H9 (cell line): ENCODE results near the gene KCNIP3. TPM values are rescaled to one million over a fixed set of nuclear protein-coding genes. Genes with fewer than 3 reads are reported as not detected.

ENCODE experiments used
- DNase-seq: peaks from one replicate; pipeline ENCODE4 v3.0.0-alpha.2; 2017
- H2AFZ ChIP-seq: one replicate; pipeline ENCODE4 v1.6.1; 2013; ENCODE audit warnings: mild to moderate bottlenecking, low read length, control low read depth, moderate library complexity
- H2AK5ac ChIP-seq: 2 replicates; pipeline ENCODE4 v1.6.1; 2013; ENCODE audit warnings: low read length, control low read depth, mixed read lengths; ENCODE audit not compliant: insufficient read length
- H2BK120ac ChIP-seq: one replicate; pipeline ENCODE4 v1.6.1; 2013; ENCODE audit warnings: low read depth, mild to moderate bottlenecking, low read length, control low read depth, inconsistent platforms; ENCODE audit not compliant: poor library complexity, severe bottlenecking
- H2BK12ac ChIP-seq: 2 replicates; pipeline ENCODE4 v1.6.1; 2013; ENCODE audit warnings: low read length, control low read depth, mixed read lengths, low read depth; ENCODE audit not compliant: insufficient read length
- H2BK15ac ChIP-seq: 2 replicates; pipeline ENCODE4 v1.6.1; 2013; ENCODE audit warnings: low read depth, low read length, control low read depth
- H2BK20ac ChIP-seq: one replicate; pipeline ENCODE4 v1.6.1; 2013; ENCODE audit warnings: low read depth, mild to moderate bottlenecking, low read length, control low read depth, inconsistent platforms; ENCODE audit not compliant: poor library complexity, severe bottlenecking
- H2BK5ac ChIP-seq: 2 replicates; pipeline ENCODE4 v1.6.1; 2013; ENCODE audit warnings: low read length, control low read depth, mixed read lengths; ENCODE audit not compliant: insufficient read length
- H3K14ac ChIP-seq: 2 replicates; pipeline ENCODE4 v1.6.1; 2013; ENCODE audit warnings: low read length, control low read depth; ENCODE audit not compliant: insufficient read depth
- H3K18ac ChIP-seq: 2 replicates; pipeline ENCODE4 v1.6.1; 2013; ENCODE audit warnings: low read depth, mild to moderate bottlenecking, mixed read lengths, low read length, control low read depth; ENCODE audit not compliant: insufficient read length
- H3K23ac ChIP-seq: 2 replicates; pipeline ENCODE4 v1.6.1; 2013; ENCODE audit warnings: low read length, control low read depth, mixed read lengths, low read depth; ENCODE audit not compliant: insufficient read length
- H3K23me2 ChIP-seq: 2 replicates; pipeline ENCODE4 v1.6.1; 2013; ENCODE audit warnings: low read depth, mild to moderate bottlenecking, mixed read lengths, low read length, control low read depth; ENCODE audit not compliant: insufficient read length, poor library complexity, severe bottlenecking
- H3K27ac ChIP-seq: 2 replicates; pipeline ENCODE4 v1.5.1; 2013; ENCODE audit warnings: low read length, control low read depth, mixed read lengths, low read depth; ENCODE audit not compliant: insufficient read length
- H3K27me3 ChIP-seq: 2 replicates; pipeline ENCODE4 v1.6.1; 2013; ENCODE audit warnings: low read length, control low read depth, inconsistent platforms; ENCODE audit not compliant: insufficient read depth
- H3K4ac ChIP-seq: 2 replicates; pipeline ENCODE4 v1.6.1; 2013; ENCODE audit warnings: low read depth, mild to moderate bottlenecking, control low read depth, inconsistent platforms, low read length, moderate library complexity
- H3K4me1 ChIP-seq: 2 replicates; pipeline ENCODE4 v1.6.1; 2013; ENCODE audit warnings: low read length, control low read depth, inconsistent platforms; ENCODE audit not compliant: insufficient read depth
- H3K4me2 ChIP-seq: 2 replicates; pipeline ENCODE4 v1.6.1; 2013; ENCODE audit warnings: low read length, control low read depth, mixed read lengths; ENCODE audit not compliant: insufficient read length, insufficient read depth
- H3K56ac ChIP-seq: 2 replicates; pipeline ENCODE4 v1.6.1; 2013; ENCODE audit warnings: low read depth, mild to moderate bottlenecking, mixed read lengths, low read length, control low read depth; ENCODE audit not compliant: insufficient read length
- H3K79me1 ChIP-seq: 2 replicates; pipeline ENCODE4 v1.6.1; 2013; ENCODE audit warnings: low read depth, mild to moderate bottlenecking, moderate library complexity, low read length, control low read depth, inconsistent platforms; ENCODE audit not compliant: insufficient read depth, poor library complexity, severe bottlenecking
- H3K79me2 ChIP-seq: 2 replicates; pipeline ENCODE4 v1.6.1; 2013; ENCODE audit warnings: low read length, control low read depth, inconsistent platforms; ENCODE audit not compliant: insufficient read depth
- H3K9ac ChIP-seq: 2 replicates; pipeline ENCODE4 v1.6.1; 2013; ENCODE audit warnings: low read length, control low read depth, mixed read lengths; ENCODE audit not compliant: insufficient read length; ENCODE audit errors: extremely low read depth
- H3K9me3 ChIP-seq: one replicate; pipeline ENCODE4 v1.6.1; 2013; ENCODE audit warnings: low read depth, low read length, inconsistent platforms; ENCODE audit not compliant: control insufficient read depth
- H3T11ph ChIP-seq: one replicate; pipeline ENCODE4 v1.6.1; 2013; ENCODE audit warnings: mild to moderate bottlenecking, low read length, control low read depth, inconsistent platforms
- H4K20me1 ChIP-seq: one replicate; pipeline ENCODE4 v1.6.1; 2013; ENCODE audit not compliant: control insufficient read depth, insufficient read length, insufficient read depth
- H4K5ac ChIP-seq: 2 replicates; pipeline ENCODE4 v1.6.1; 2013; ENCODE audit warnings: low read depth, mild to moderate bottlenecking, mixed read lengths, low read length, control low read depth; ENCODE audit not compliant: insufficient read length
- H4K8ac ChIP-seq: replicated peaks from 2 replicates; pipeline ENCODE4 v1.6.1; 2013; ENCODE audit warnings: low read length, control low read depth, mixed read lengths, low read depth; ENCODE audit not compliant: insufficient read length
- H4K91ac ChIP-seq: 2 replicates; pipeline ENCODE4 v1.6.1; 2013; ENCODE audit warnings: low read depth, mild to moderate bottlenecking, moderate library complexity, mixed read lengths, low read length, control low read depth; ENCODE audit not compliant: insufficient read length
- H3K27ac Mint-ChIP-seq, 3 experiments: 2 replicates in 2 of 3; 3 replicates in 1 of 3; pipeline ENCODE4 v1.8.0; 2020 to 2021; ENCODE audit warnings: mixed read lengths in 3 of 3, mild to moderate bottlenecking in 1 of 3, moderate library complexity in 1 of 3
- H3K27me3 Mint-ChIP-seq: 2 replicates; pipeline ENCODE4 v1.8.0; 2021; ENCODE audit warnings: low read depth, mild to moderate bottlenecking, moderate library complexity, mixed read lengths
- H3K36me3 Mint-ChIP-seq, 3 experiments: 2 replicates in 2 of 3; 3 replicates in 1 of 3; pipeline ENCODE4 v1.8.0; 2020 to 2021; ENCODE audit warnings: low read depth in 3 of 3, mixed read lengths in 3 of 3; ENCODE audit not compliant: insufficient read depth in 1 of 3
- H3K4me1 Mint-ChIP-seq, 2 experiments: 2 replicates each; pipeline ENCODE4 v1.8.0; 2020; ENCODE audit warnings: mixed read lengths in 2 of 2
- H3K4me3 Mint-ChIP-seq, 2 experiments: 2 replicates in 1 of 2; 3 replicates in 1 of 2; pipeline ENCODE4 v1.8.0; 2020 to 2021; ENCODE audit warnings: mild to moderate bottlenecking in 2 of 2, mixed read lengths in 2 of 2, moderate library complexity in 1 of 2
- H3K9me3 Mint-ChIP-seq, 2 experiments: 2 replicates in 1 of 2; 3 replicates in 1 of 2; pipeline ENCODE4 v1.8.0; 2020; ENCODE audit warnings: mild to moderate bottlenecking in 2 of 2, mixed read lengths in 2 of 2, moderate library complexity in 1 of 2
- WGBS: extraction: QIAGEN DNeasy Blood & Tissue Kit; methylation state at CpG from one replicate; pipeline ENCODE4 v1.1.7; 2013; ENCODE audit warnings: missing lambda C conversion rate, low lambda C conversion rate, mixed read lengths; ENCODE audit not compliant: insufficient read length; ENCODE audit errors: extremely low coverage; 5-methylcytosine and 5-hydroxymethylcytosine counted together
- total RNA-seq: library from RNA; stranded (reverse); gene quantifications from 2 replicates; pipeline ENCODE4 v1.2.1, GENCODE V29; 2021
- TF ChIP-seq, protein P1 (sequence below): fragments of 200-600 bp; sonication (generic); conservative IDR thresholded peaks from 3 replicates; pipeline ENCODE4 v1.8.0; 2021; ENCODE audit warnings: antibody characterized with exemption, mild to moderate bottlenecking

The KCNIP3 gene
- total RNA-seq, 1 experiment from 2014 or later = 1.5 TPM

DNA sequence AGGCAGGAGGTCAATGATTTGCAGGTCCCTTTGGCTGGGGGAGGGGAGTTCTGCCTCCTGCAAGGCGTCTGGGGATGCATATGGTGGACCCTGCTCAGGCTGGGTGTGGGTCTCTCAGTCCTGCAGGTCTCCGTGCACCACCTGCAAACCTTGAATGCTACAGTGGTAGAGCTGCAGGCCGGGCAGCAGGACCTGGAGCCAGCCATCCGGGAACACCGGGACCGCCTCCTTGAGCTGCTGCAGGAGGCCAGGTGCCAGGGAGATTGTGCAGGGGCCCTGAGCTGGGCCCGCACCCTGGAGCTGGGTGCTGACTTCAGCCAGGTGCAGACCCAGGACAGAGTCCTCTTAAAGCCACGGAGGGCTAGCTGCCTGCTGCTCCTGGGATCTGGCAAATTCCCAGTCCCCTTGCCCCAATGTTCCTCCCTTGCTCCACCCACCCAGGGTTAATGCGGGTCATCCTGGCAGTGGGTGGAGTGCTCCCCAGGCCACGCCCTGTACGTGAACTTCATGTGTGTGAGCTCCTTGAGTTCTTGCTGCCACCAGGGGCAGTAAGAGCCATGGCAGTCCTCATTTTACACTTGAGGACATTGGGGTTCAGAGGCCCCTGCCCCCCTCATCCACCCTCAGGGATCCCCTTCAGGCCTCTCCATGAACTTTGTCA is 19.8 kb upstream of the KCNIP3 start:
- H3K4ac ChIP-seq = no peak overlapping the region
- H3K56ac ChIP-seq = no peak overlapping the region
- no peaks in the 10 kb centered on the region for H3K27me3 ChIP-seq
- no peaks in the 10 kb centered on the region for H3K9me3 Mint-ChIP-seq
- no peak overlapping the region for H2BK20ac ChIP-seq
- H4K8ac ChIP-seq = no peak overlapping the region
- no peak overlapping the region for H2BK5ac ChIP-seq
- no peak overlapping the region for H2BK15ac ChIP-seq
- no peak overlapping the region for H2AK5ac ChIP-seq
- no peak overlapping the region for H4K5ac ChIP-seq
- H3K27ac ChIP-seq = no peak overlapping the region
- no peak overlapping the region for H2AFZ ChIP-seq
- WGBS = no CpG with 5 or more reads among the region's 11 CpGs
- peaks cover 19 to 33% of the 10 kb centered on the region in 2 experiments for H3K4me1 Mint-ChIP-seq
- H3K14ac ChIP-seq = no peak overlapping the region
- no peak overlapping the region for H3K18ac ChIP-seq
- no peaks in the 10 kb centered on the region for H3K79me2 ChIP-seq
- H3T11ph ChIP-seq = no peak overlapping the region
- H3K36me3 Mint-ChIP-seq = no peaks in the 10 kb centered on the region; a peak in 1 of 7 replicates
- no peaks in the 10 kb centered on the region for H3K9me3 ChIP-seq
- no peak overlapping the region for H3K9ac ChIP-seq
- peak; percentile 74 for DNase-seq
- no peaks in the 10 kb centered on the region; the same call in 1 of the 2 replicates for H3K4me1 ChIP-seq
- H3K27ac Mint-ChIP-seq = no peak overlapping the region
- H2BK12ac ChIP-seq = no peak overlapping the region
- H4K91ac ChIP-seq = no peak overlapping the region
- H3K23ac ChIP-seq = no peak overlapping the region
- H4K20me1 ChIP-seq = no peaks in the 10 kb centered on the region
- H3K4me2 ChIP-seq = no peak overlapping the region
- H3K79me1 ChIP-seq = no peaks in the 10 kb centered on the region
- no peak overlapping the region for H2BK120ac ChIP-seq
- no peaks in the 10 kb centered on the region; the same call in 1 of the 2 replicates for H3K27me3 Mint-ChIP-seq
- H3K23me2 ChIP-seq = no peaks in the 10 kb centered on the region
- TF ChIP-seq, protein P1, sequence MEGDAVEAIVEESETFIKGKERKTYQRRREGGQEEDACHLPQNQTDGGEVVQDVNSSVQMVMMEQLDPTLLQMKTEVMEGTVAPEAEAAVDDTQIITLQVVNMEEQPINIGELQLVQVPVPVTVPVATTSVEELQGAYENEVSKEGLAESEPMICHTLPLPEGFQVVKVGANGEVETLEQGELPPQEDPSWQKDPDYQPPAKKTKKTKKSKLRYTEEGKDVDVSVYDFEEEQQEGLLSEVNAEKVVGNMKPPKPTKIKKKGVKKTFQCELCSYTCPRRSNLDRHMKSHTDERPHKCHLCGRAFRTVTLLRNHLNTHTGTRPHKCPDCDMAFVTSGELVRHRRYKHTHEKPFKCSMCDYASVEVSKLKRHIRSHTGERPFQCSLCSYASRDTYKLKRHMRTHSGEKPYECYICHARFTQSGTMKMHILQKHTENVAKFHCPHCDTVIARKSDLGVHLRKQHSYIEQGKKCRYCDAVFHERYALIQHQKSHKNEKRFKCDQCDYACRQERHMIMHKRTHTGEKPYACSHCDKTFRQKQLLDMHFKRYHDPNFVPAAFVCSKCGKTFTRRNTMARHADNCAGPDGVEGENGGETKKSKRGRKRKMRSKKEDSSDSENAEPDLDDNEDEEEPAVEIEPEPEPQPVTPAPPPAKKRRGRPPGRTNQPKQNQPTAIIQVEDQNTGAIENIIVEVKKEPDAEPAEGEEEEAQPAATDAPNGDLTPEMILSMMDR = peak; percentile 54
- no peak overlapping the region for H3K4me3 Mint-ChIP-seq
